Fibroblast of pulmonary artery (primary cell): ENCODE data around the gene PYHIN1.

Experiments
- DNase-seq: peaks from one replicate; pipeline ENCODE4 v3.0.0-alpha.2; 2010; ENCODE audit warnings: low read depth
- H3K4me3 ChIP-seq: replicated peaks from 2 replicates; pipeline ENCODE4 v1.5.1; 2011; ENCODE audit warnings: low read depth, mild to moderate bottlenecking, control low read depth, low read length, moderate library complexity
- TF ChIP-seq, protein P1 (sequence below): IDR thresholded peaks from 2 replicates; pipeline ENCODE4 v1.5.1; 2011; ENCODE audit warnings: mild to moderate bottlenecking, control low read depth, low read length, inconsistent platforms; ENCODE audit errors: missing control alignments

PYHIN1 gene

DNA sequence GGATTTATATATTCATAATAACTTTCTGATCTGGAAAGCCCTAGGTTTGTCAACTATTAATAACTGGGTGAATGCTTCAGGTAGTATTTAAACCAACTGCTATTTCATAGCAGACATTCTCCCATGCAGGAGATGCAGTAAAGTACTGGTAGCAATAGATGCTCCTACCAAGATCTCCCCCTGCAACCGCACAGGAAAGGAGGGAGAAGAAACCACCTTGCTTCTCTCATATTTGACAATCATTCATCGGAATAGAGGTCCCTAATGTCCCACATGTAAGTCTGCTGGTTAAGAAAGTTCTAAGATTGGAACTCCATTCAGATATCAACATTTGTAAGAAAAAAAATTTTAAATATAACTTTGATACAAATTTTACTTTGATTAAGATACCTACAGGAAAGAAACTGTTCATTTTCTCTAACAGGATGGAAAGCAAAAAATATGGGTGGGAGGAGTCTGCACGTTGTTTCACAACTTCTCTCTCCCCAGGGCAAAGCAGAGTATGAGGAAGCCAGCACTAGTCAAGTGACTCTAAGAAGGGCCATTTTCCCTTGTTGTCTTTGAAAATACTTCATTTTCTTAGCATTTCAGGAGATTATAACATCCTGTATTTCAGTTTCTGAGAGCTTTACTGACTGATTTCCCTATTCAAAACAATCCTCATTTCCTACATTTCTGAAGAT, at the start of gene PYHIN1:
Gene PYHIN1 (plus strand): TSS at position 498 of the 683 bp plus-strand sequence. CDS start 5,359 bp downstream, outside the sequence.
- H3K4me3 ChIP-seq = no peak within 1 kb of the TSS
- TF ChIP-seq, protein P1, sequence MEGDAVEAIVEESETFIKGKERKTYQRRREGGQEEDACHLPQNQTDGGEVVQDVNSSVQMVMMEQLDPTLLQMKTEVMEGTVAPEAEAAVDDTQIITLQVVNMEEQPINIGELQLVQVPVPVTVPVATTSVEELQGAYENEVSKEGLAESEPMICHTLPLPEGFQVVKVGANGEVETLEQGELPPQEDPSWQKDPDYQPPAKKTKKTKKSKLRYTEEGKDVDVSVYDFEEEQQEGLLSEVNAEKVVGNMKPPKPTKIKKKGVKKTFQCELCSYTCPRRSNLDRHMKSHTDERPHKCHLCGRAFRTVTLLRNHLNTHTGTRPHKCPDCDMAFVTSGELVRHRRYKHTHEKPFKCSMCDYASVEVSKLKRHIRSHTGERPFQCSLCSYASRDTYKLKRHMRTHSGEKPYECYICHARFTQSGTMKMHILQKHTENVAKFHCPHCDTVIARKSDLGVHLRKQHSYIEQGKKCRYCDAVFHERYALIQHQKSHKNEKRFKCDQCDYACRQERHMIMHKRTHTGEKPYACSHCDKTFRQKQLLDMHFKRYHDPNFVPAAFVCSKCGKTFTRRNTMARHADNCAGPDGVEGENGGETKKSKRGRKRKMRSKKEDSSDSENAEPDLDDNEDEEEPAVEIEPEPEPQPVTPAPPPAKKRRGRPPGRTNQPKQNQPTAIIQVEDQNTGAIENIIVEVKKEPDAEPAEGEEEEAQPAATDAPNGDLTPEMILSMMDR = no peak
- no peak for DNase-seq

DNA sequence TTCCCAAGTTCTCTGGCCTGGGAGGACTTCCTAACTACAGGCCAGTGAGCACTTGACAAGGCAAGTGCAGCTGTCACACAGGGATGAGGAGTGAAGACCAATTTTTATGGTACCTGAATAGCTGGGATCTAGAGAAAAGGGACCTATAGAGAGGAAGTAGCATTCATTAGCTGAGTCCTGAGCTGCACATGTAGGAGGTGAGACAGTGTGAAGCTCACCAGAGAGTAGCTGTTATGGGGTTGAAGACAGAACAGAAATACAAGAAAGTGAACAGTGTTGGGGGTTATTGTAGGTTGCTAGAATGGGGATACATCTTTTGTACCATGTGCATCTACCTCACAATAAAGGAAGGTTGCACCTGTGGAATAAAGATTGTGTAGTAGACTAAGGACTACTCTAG, 37.7 kb upstream of the PYHIN1 start:
- no peak overlapping the region for H3K4me3 ChIP-seq
- DNase-seq = no peak
- TF ChIP-seq, protein P1 = no peak

DNA sequence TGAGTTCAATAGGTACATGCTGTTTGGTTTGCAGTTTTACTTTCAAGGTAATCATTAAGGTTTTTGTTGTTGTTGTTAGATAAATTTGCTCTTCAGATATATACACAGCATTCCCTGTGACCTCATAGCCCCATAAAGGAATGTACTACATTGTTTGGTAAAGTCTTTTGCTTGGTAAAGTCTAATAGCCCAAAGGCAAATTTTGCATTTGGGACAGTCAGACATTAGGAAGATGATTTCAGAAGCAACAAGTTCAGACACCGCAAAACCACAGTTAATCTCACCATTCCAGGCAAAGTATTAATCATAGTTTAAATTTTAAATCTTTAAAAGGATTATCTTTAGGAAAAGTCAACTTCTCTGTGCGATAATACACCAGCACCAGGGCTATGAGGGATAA, 32.6 kb upstream of the PYHIN1 start:
- DNase-seq = no peak
- H3K4me3 ChIP-seq = no peak overlapping the region
- TF ChIP-seq, protein P1 = no peak

DNA sequence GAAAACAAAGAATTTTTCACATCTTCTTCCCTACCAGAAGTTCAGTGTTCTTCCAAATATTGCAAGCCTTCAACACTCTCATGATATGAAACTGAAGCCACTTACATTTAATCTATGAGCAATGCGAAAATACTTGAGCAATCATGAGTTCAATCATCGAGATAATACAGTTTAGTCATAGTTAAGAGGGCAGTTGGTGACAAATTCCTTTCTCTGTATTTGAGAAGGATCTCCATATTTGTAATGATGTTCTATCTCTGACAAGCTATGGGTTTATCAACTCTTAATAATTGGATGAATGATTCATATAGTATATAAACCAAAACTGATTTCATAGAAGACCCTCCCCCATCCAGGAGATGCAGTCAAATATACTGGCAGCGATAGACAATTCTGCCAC, 29.7 kb upstream of the PYHIN1 start:
- TF ChIP-seq, protein P1 = no peak
- no peak for DNase-seq
- H3K4me3 ChIP-seq = no peak overlapping the region

DNA sequence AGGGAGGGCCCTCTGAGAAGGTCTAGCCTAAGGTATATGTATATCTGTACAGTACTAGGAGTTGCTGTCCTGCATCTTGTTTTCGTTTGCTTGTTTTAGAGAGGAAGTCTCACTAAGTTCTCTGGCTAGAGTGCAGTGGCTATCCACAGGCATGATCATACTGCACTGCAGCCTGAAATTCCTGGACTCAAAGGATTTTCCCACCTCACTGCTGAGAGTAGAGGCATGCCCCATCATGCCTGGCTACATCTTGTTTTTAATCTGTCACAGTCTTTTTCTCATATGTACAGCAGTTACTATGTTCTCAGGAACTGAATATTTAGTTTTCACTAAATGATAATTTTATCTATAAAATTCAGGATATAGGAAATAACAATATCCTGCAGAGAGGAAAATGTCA, 15.3 kb upstream of the PYHIN1 start:
- TF ChIP-seq, protein P1 = no peak
- H3K4me3 ChIP-seq = no peak overlapping the region
- no peak for DNase-seq

DNA sequence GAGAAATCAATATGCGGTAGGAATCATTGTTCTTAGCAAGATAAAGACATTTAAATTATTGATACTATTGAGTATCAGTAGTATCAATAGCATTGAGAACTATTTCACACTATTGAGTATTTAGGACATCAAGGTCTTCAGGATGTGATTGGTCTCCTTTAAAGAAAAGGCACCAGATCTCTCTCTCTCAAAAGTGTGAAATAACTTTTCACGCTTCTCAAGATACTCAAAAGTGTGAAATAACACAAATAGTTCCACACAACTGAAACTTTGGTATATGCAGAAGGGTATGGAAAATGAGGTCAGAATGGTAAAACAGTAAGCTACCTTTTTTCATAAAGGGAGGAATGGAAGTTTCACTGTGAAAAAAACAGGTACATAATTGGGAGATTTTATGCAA, 6.7 kb upstream of the PYHIN1 start:
- no peak overlapping the region for H3K4me3 ChIP-seq
- no peak for DNase-seq
- TF ChIP-seq, protein P1 = no peak

DNA sequence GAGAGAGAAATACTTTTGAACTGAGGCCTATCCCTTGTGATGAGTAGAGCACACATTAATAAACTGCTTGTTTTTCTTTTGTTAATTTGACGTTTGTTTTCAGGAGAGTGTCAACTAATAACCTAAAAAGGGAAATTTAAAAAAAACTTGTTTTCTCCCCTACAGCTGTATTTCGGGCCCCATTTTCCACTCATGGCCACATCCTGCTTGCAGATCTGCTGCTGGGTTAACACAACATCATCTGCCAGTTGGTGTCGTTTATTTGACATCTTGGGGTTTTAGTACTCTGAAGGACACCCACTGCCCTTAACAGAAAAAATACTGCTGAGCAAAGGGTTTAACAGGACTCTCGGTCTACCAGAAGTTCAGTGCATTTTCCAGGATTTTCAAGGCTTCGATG, 848 bp upstream of the PYHIN1 start:
- no peak for DNase-seq
- no peak overlapping the region for H3K4me3 ChIP-seq
- TF ChIP-seq, protein P1 = no peak
